OCI-LY3 (cell line): ENCODE results near the gene SAMD14.

Source experiments
- CTCF ChIP-seq: fragments of 200-600, 300-600 bp; sonication (generic); IDR thresholded peaks from 2 replicates; pipeline ENCODE4 v1.5.1; 2014; ENCODE audit warnings: antibody characterized with exemption, low read length, low read depth
- EZH2phosphoT487 ChIP-seq: fragments of 200-600 bp; shearing (Covaris generic); IDR thresholded peaks from 2 replicates; pipeline ENCODE4 v1.6.1; 2018; ENCODE audit warnings: antibody characterized with exemption, mixed run types, low read depth

- no peak for TF ChIP-seq CTCF
- no peak for TF ChIP-seq EZH2phosphoT487
Measured at GRCh38 chr17:50067996-50068395, 62.0 kb downstream of the SAMD14 start.
